Measurements from ENCODE around the gene AFDN.

Gene AFDN

GRCh38 chr6:167877994-167878779 lies 51.5 kb downstream of the AFDN start:
- no peak overlapping the region for H3K9ac ChIP-seq (ENCODE audit: low read depth, low read length)
- peaks cover 6% of the 10 kb centered on the region; the same call in 1 of the 2 replicates for H3K4me1 ChIP-seq (ENCODE audit: insufficient read depth, low read length)
- H3K36me3 ChIP-seq (ENCODE audit: insufficient read depth, low read length): peaks cover 8% of the 10 kb centered on the region; the same call in 1 of the 2 replicates
- H3K9me3 ChIP-seq (ENCODE audit: control insufficient read depth, insufficient read depth, low read length): no peaks in the 10 kb centered on the region

DNA sequence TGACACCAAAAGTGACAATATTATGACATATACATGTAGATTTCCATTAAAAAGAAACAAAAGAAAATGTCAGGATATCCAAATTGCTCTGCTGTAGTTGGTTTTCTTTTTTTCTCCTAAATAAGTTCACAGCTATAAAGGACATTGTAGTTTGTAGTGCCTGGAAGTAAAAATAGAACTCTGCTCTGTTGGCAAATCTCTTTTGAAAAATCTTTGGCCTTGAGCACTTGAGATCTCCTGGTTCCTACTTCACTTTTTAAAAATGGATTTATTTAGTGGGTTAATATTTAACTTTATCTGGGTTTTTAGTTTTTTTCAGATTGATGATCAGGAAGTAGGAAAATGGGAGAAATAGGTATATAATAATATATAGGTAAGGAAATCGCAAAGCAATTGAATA lies 52.9 kb downstream of the AFDN start:
- Histone ChIP-seq H3K9ac (ENCODE audit: low read depth, low read length) (no peak overlapping the region), H3K9me3 (ENCODE audit: control insufficient read depth, insufficient read depth, low read length) (no peaks in the 10 kb centered on the region), H3K4me1 (ENCODE audit: insufficient read depth, low read length) (peaks cover 6% of the 10 kb centered on the region; the same call in 1 of the 2 replicates), H3K36me3 (ENCODE audit: insufficient read depth, low read length) (peaks cover 10% of the 10 kb centered on the region; the same call in 1 of the 2 replicates)

DNA sequence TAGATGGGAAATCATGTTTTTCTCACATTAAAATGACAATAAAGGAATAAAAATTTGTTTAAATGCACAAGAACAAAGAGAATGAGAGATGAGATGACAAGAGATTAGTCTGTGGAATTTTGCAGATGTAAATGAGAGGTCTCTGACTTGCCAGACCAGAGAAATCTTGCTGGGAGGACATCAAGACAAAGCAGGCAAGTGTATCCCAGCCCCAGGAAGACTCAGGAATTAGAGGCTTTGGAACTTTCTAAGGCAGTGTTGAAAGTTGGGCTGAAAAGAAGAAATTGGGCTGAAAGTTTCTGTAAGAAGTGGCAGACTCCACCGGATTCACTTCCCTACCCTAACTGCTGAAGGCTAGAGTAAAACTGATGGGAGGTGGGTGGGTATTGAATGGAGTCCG lies 54.6 kb downstream of the AFDN start:
- Histone ChIP-seq H3K9me3 (ENCODE audit: control insufficient read depth, insufficient read depth, low read length) (no peaks in the 10 kb centered on the region), H3K36me3 (ENCODE audit: insufficient read depth, low read length) (peaks cover 10% of the 10 kb centered on the region; the same call in 1 of the 2 replicates), H3K9ac (ENCODE audit: low read depth, low read length) (no peak overlapping the region), H3K4me1 (ENCODE audit: insufficient read depth, low read length) (peaks cover 6% of the 10 kb centered on the region; the same call in 1 of the 2 replicates)

DNA sequence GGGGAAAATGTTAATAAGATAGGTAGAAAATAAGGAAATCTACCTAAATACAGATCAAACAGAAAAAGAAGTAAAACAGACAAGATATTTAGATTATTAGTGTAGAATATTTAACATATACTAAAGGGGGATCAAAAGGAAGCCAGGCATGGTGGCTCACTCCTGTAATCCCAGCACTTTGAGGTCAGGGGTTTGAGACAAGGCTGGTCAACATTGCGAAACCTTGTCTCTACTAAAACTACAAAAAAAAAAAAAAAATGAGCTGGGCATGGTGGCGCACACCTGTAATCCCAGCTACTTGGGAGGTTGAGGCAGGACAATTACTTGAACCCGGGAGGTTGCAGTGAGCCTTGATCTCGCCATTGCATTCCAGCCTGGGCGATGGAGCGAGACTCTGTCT lies 55.5 kb downstream of the AFDN start:
- H3K9ac ChIP-seq (ENCODE audit: low read depth, low read length): no peak overlapping the region
- H3K4me1 ChIP-seq (ENCODE audit: insufficient read depth, low read length): peaks cover 6% of the 10 kb centered on the region; the same call in 1 of the 2 replicates
- peaks cover 10% of the 10 kb centered on the region; the same call in 1 of the 2 replicates for H3K36me3 ChIP-seq (ENCODE audit: insufficient read depth, low read length)
- no peaks in the 10 kb centered on the region for H3K9me3 ChIP-seq (ENCODE audit: control insufficient read depth, insufficient read depth, low read length)

- no peaks in the 10 kb centered on the region for H3K9me3 ChIP-seq (ENCODE audit: control insufficient read depth, insufficient read depth, low read length)
Observed at GRCh38 chr6:167888098-167888497, 61.4 kb downstream of the AFDN start.

DNA sequence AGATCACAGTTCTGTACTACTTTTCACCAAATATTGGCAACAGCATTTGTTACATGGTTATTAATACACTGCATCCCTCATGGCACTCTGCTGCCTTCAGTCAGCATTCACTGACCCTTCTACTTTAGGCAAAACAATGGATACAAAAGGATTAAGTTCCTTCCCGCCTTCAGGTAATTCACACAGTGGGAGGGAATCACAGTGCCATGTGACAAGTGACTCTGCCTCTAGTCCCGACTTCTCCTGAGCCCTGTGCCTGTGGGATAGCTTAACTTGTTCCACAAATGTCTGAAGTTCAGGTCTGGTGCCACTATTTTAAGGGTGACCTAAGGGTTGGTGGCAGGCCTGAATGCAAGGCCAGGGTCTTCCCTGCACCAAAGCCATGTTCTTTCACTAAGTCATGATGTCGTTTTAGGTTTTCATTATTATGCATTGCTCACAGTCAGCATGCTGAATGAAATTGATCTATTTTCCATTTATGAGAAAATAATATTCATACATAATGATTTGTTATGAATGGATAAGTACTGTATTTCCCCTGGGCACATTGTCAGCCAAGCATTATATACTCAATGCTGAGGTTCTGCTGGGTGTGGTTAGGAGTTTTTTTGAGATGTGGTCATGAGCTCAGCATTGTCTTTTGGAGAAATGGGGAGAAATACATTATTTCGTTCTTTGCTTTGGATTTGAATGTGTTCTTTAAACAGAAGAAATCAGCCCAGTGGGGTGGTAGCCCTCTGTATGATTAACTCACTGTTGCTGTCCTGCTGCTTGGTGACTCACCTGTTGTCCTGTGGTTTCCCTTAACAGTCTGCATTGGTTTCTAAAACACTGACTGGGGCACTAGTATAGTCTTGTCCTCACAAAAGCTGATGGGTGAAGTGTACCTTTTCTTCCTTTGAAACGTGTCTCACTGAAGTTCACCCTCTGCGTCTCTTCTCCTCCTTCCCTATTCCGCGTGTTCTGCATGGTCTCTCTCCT lies 66.4 kb downstream of the AFDN start:
- H3K9ac ChIP-seq (ENCODE audit: low read depth, low read length): no peak overlapping the region
- H3K9me3 ChIP-seq (ENCODE audit: control insufficient read depth, insufficient read depth, low read length): no peaks in the 10 kb centered on the region
- peaks cover 28% of the 10 kb centered on the region for H3K4me1 ChIP-seq (ENCODE audit: insufficient read depth, low read length)
- 0 out of 2 replicates have a peak, but pooled peaks cover 3% of the 10 kb centered on the region for H3K36me3 ChIP-seq (ENCODE audit: insufficient read depth, low read length)

More at GRCh38 chr6:167888098-167888497, 61.4 kb downstream of the AFDN start:
- 0 out of 2 replicates have a peak, but pooled peaks cover 3% of the 10 kb centered on the region for H3K36me3 ChIP-seq (ENCODE audit: insufficient read depth, low read length)
- H3K9ac ChIP-seq (ENCODE audit: low read depth, low read length): no peak overlapping the region
- H3K4me1 ChIP-seq (ENCODE audit: insufficient read depth, low read length): peaks cover 16% of the 10 kb centered on the region

GRCh38 chr6:167894965-167895364 lies 68.3 kb downstream of the AFDN start:
- no peaks in the 10 kb centered on the region for H3K9me3 ChIP-seq (ENCODE audit: control insufficient read depth, insufficient read depth, low read length)
- peaks cover 12% of the 10 kb centered on the region for H3K36me3 ChIP-seq (ENCODE audit: insufficient read depth, low read length)
- H3K4me1 ChIP-seq (ENCODE audit: insufficient read depth, low read length): peaks cover 33% of the 10 kb centered on the region
- no peak overlapping the region for H3K9ac ChIP-seq (ENCODE audit: low read depth, low read length)

- Histone ChIP-seq H3K36me3 (ENCODE audit: insufficient read depth, low read length) (peaks cover 12% of the 10 kb centered on the region), H3K9me3 (ENCODE audit: control insufficient read depth, insufficient read depth, low read length) (no peaks in the 10 kb centered on the region), H3K4me1 (ENCODE audit: insufficient read depth, low read length) (peaks cover 31% of the 10 kb centered on the region), H3K9ac (ENCODE audit: low read depth, low read length) (no peak overlapping the region)
Observed at GRCh38 chr6:167896648-167897047, 69.9 kb downstream of the AFDN start.

DNA sequence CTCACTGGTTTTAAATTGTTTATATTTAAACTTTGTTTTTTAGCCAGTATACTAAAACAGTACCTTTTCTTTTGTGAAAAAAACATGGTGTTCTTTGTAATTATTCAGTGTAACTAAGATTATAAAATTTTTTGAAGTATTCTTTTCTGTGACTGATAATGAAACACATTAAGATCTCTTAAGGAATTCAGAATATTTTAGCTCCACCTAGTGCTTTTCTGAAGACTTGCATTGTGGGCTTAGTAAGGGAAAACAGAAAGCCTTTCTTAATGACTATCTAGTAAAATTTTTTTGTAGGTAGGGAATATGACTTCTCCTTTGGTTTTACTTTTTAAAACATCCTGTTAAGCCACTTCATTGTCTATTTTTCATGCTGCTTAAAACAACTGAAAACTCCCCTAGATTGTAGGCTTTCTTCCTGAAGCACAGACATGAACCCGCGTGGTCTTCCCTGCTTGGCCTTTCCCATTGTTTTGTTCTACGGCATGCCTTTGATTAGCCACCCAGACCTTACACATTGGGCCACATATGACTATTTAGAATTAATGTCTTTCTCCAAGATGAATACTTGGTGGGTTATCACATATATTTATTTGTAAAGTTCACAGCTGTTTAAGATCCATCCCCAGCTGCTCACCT lies 72.1 kb downstream of the AFDN start:
- Histone ChIP-seq H3K36me3 (ENCODE audit: insufficient read depth, low read length) (peaks cover 20% of the 10 kb centered on the region), H3K9me3 (ENCODE audit: control insufficient read depth, insufficient read depth, low read length) (no peaks in the 10 kb centered on the region), H3K4me1 (ENCODE audit: insufficient read depth, low read length) (peaks cover 12% of the 10 kb centered on the region), H3K9ac (ENCODE audit: low read depth, low read length) (no peak overlapping the region)

GRCh38 chr6:167904791-167905190 lies 78.1 kb downstream of the AFDN start:
- peaks cover 14% of the 10 kb centered on the region for H3K36me3 ChIP-seq (ENCODE audit: insufficient read depth, low read length)
- H3K4me1 ChIP-seq (ENCODE audit: insufficient read depth, low read length): no peaks in the 10 kb centered on the region
- H3K9ac ChIP-seq (ENCODE audit: low read depth, low read length): no peak overlapping the region
- H3K9me3 ChIP-seq (ENCODE audit: control insufficient read depth, insufficient read depth, low read length): no peaks in the 10 kb centered on the region

DNA sequence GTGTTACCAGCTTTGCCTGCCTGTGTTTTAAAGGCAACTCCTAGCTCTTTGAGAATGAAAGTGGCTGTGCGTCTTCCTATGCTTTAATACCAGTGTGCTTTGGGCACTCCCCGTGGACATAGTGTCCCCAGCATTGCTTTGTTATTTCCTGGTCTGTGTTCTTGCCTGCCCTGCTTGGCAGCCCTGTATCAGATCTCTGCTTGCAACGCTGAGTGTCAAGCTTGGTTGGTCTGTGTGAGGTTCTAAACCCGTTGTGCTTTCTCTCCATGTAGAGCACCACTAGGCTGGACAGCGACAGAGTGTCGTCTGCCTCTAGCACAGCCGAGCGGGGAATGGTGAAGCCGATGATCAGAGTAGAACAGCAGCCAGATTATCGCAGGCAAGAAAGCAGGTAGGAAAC lies 80.2 kb downstream of the AFDN start:
- Histone ChIP-seq H3K36me3 (ENCODE audit: insufficient read depth, low read length) (peaks cover 17% of the 10 kb centered on the region), H3K9ac (ENCODE audit: low read depth, low read length) (no peak overlapping the region), H3K9me3 (ENCODE audit: control insufficient read depth, insufficient read depth, low read length) (no peaks in the 10 kb centered on the region), H3K4me1 (ENCODE audit: insufficient read depth, low read length) (no peaks in the 10 kb centered on the region)

DNA sequence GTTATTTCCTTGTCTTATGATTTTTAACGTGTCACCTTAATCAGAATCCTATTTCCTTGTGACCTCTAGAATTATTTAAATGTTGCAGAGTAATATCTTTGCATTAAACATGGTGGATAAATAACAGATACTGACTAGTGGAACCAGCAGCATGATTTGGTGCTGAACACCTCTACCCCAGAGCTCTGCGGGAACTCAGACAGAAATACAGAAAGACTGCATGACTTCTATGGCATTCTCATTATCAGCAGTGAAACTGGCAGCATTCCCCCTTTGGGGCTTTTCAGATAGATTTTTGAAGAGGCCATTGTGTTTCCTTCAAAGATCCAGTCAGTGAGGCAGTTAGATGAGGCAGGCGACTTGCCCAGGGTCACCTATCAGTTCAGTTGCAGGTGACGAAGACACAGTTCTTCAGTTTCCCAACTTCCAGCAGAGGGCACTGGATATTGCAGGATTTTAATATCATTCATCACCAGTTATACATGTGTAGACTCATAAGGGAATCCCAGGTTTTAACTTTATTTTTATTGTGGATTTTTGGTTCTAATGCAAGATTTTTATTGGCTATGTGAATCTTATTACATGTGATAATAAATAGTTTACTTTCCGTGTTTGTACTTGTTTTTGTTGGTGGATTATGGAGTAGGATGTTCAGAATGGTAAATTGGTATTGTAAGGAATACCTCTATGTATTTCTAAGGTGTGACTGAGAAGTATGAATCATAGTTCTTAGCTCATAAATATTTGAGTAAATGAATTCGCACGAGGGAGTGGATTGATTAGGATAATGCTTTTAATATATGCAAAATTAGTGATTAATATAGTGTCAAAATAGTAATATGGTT lies 81.3 kb downstream of the AFDN start:
- Histone ChIP-seq H3K9ac (ENCODE audit: low read depth, low read length) (no peak overlapping the region), H3K9me3 (ENCODE audit: control insufficient read depth, insufficient read depth, low read length) (no peaks in the 10 kb centered on the region), H3K36me3 (ENCODE audit: insufficient read depth, low read length) (peaks cover 14% of the 10 kb centered on the region; the same call in 1 of the 2 replicates), H3K4me1 (ENCODE audit: insufficient read depth, low read length) (no peaks in the 10 kb centered on the region)

DNA sequence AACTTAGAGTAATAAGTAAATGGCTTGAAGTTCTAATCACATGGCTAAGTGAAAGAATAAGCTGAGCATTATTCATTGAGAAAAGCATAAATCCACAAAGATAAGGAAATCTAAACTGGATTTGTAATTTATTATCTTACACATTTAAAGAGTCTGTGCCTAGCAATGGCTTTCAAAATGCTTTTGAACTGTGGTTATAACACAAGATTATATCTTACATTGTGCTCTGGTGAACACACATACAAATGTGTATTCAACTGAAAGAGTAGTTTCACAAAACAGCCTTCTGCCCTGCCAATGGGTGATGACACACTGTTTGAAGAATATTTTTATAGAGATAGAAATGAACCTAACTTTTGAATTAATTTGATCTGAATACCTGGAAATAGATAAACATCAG lies 83.3 kb downstream of the AFDN start:
- peaks cover 7% of the 10 kb centered on the region for H3K36me3 ChIP-seq (ENCODE audit: insufficient read depth, low read length)
- no peaks in the 10 kb centered on the region for H3K4me1 ChIP-seq (ENCODE audit: insufficient read depth, low read length)
- no peaks in the 10 kb centered on the region for H3K9me3 ChIP-seq (ENCODE audit: control insufficient read depth, insufficient read depth, low read length)
- H3K9ac ChIP-seq (ENCODE audit: low read depth, low read length): no peak overlapping the region
